C4-2B (cell line): ENCODE data around the gene GRAP2.

Experiments
- ZFX ChIP-seq: fragments of 450-650 bp; IDR thresholded peaks from 2 replicates; pipeline ENCODE4 v1.6.1; 2017
- TF ChIP-seq, protein P1 (sequence below): fragments of 450-650 bp; conservative IDR thresholded peaks from 2 replicates; pipeline ENCODE4 v1.5.1; 2017; ENCODE audit warnings: mild to moderate bottlenecking

DNA sequence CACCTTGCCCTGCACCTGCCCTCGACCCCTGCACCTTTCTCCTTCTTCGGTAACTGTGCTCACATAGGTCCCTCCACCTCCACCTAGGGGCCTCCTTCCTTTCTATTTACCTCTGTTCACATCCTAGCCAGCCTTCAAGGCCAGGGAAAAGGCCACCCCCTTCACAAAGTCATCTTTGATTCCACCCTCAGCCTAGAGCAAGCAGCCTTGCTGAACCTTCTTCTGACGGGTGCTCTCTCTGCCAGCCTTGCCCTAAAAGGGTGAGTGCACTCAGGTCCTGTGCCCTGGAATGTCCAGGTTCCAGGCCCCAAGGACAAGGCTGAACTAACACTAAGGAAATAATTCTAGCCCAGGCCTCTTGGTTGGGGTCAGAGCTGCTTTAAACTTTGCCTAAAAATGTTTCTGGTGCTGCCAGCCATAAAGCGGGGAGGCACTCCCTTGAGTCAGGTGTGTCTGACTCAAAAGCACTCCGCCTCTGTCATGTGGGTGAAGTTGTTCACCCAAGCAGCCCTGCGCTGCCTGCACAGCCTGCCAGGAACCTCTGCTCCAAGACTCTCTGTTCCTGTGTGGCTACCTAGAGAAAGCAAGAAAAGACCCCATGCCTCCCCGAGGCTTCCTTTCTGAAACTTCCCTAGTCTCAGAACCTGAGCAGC, 84.6 kb downstream of the GRAP2 start:
- TF ChIP-seq, protein P1, sequence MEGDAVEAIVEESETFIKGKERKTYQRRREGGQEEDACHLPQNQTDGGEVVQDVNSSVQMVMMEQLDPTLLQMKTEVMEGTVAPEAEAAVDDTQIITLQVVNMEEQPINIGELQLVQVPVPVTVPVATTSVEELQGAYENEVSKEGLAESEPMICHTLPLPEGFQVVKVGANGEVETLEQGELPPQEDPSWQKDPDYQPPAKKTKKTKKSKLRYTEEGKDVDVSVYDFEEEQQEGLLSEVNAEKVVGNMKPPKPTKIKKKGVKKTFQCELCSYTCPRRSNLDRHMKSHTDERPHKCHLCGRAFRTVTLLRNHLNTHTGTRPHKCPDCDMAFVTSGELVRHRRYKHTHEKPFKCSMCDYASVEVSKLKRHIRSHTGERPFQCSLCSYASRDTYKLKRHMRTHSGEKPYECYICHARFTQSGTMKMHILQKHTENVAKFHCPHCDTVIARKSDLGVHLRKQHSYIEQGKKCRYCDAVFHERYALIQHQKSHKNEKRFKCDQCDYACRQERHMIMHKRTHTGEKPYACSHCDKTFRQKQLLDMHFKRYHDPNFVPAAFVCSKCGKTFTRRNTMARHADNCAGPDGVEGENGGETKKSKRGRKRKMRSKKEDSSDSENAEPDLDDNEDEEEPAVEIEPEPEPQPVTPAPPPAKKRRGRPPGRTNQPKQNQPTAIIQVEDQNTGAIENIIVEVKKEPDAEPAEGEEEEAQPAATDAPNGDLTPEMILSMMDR: no peak
- TF ChIP-seq ZFX: no peak
